Loucy (cell line): ENCODE measurements around the gene AHR.

ENCODE experiments used
- H2AFZ ChIP-seq: fragments of 200-600 bp; sonication (generic); 2 replicates; pipeline ENCODE4 v1.6.0; 2016; ENCODE audit warnings: antibody characterized with exemption, mild to moderate bottlenecking, low read length, moderate library complexity
- H3F3A ChIP-seq: fragments of 200-600 bp; 2 replicates; pipeline ENCODE4 v1.6.0; 2016; ENCODE audit warnings: antibody characterized with exemption, low read depth, mild to moderate bottlenecking
- H3K27me3 ChIP-seq: fragments of 200-600 bp; sonication (generic); 2 replicates; pipeline ENCODE4 v1.6.1; 2014; ENCODE audit warnings: low read length, mild to moderate bottlenecking; ENCODE audit not compliant: insufficient read depth, poor library complexity, severe bottlenecking
- H3K36me3 ChIP-seq: fragments of 200-600 bp; sonication (generic); 2 replicates; pipeline ENCODE4 v1.6.1; 2016; ENCODE audit warnings: low read length; ENCODE audit not compliant: insufficient read depth
- H3K4me1 ChIP-seq: fragments of 200-600 bp; sonication (generic); 2 replicates; pipeline ENCODE4 v1.5.1; 2014; ENCODE audit warnings: low read length, mild to moderate bottlenecking; ENCODE audit not compliant: insufficient read depth, poor library complexity, severe bottlenecking
- H3K4me2 ChIP-seq: fragments of 200-600 bp; sonication (generic); 2 replicates; pipeline ENCODE4 v1.6.0; 2014; ENCODE audit warnings: antibody characterized with exemption, low read length, low read depth, mild to moderate bottlenecking; ENCODE audit not compliant: poor library complexity, severe bottlenecking
- H3K4me3 ChIP-seq: fragments of 200-600 bp; sonication (generic); 2 replicates; pipeline ENCODE4 v1.5.1; 2014; ENCODE audit warnings: low read length, mild to moderate bottlenecking, mixed read lengths; ENCODE audit not compliant: poor library complexity, severe bottlenecking
- H3K79me2 ChIP-seq: fragments of 200-600 bp; sonication (generic); 2 replicates; pipeline ENCODE4 v1.6.1; 2014; ENCODE audit warnings: low read length; ENCODE audit not compliant: insufficient read depth
- H3K9ac ChIP-seq: fragments of 200-600 bp; sonication (generic); 2 replicates; pipeline ENCODE4 v1.6.0; 2014; ENCODE audit warnings: mild to moderate bottlenecking, low read depth, low read length, moderate library complexity; ENCODE audit not compliant: poor library complexity, severe bottlenecking
- H3K9me2 ChIP-seq: fragments of 200-600 bp; sonication (generic); replicated peaks from 2 replicates; pipeline ENCODE4 v1.6.1; 2016; ENCODE audit warnings: low read depth, low read length, mixed read lengths
- H3K9me3 ChIP-seq: fragments of 200-600 bp; sonication (generic); 2 replicates; pipeline ENCODE4 v1.6.1; 2014; ENCODE audit warnings: mild to moderate bottlenecking, antibody characterized with exemption, low read length, low read depth; ENCODE audit not compliant: insufficient read depth
- H4K20me1 ChIP-seq: fragments of 200-600 bp; sonication (generic); 2 replicates; pipeline ENCODE4 v1.6.0; 2014; ENCODE audit warnings: antibody characterized with exemption, low read length, mild to moderate bottlenecking; ENCODE audit not compliant: insufficient read depth, poor library complexity, severe bottlenecking
- EZH2phosphoT487 ChIP-seq: fragments of 200-600 bp; IDR thresholded peaks from 2 replicates; pipeline ENCODE4 v1.6.1; 2018; ENCODE audit warnings: antibody characterized with exemption, mild to moderate bottlenecking, moderate library complexity, borderline replicate concordance
- TF ChIP-seq, protein P1 (sequence below): fragments of 200-600 bp; sonication (generic); conservative IDR thresholded peaks from 2 replicates; pipeline ENCODE4 v1.5.1; 2014; ENCODE audit warnings: mild to moderate bottlenecking, antibody characterized with exemption, low read length

AHR gene

DNA sequence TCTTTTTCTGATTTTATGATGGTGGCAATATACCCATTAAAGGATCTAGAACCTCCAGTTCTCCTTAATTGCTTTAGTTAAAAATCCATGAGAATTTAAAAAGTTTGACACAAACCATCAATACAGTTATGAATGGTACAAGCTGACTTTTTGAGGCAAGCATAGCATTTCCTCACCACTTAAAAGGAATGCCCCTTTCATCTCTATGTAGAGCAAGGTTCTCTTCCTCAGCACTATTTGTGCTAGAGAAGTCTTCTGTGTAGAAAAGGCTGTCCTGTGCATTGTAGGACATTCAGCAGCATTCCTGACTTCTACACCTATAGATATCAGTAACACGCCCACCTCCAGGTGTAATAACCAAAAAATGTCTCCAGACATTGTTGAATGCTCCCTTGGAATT is 67.3 kb downstream of the AHR start:
- no peaks in the 10 kb centered on the region for H3K27me3 ChIP-seq
- H3K4me1 ChIP-seq = peaks cover 30% of the 10 kb centered on the region
- no peak overlapping the region for H3K9ac ChIP-seq
- no peaks in the 10 kb centered on the region for H3F3A ChIP-seq
- TF ChIP-seq, protein P1, sequence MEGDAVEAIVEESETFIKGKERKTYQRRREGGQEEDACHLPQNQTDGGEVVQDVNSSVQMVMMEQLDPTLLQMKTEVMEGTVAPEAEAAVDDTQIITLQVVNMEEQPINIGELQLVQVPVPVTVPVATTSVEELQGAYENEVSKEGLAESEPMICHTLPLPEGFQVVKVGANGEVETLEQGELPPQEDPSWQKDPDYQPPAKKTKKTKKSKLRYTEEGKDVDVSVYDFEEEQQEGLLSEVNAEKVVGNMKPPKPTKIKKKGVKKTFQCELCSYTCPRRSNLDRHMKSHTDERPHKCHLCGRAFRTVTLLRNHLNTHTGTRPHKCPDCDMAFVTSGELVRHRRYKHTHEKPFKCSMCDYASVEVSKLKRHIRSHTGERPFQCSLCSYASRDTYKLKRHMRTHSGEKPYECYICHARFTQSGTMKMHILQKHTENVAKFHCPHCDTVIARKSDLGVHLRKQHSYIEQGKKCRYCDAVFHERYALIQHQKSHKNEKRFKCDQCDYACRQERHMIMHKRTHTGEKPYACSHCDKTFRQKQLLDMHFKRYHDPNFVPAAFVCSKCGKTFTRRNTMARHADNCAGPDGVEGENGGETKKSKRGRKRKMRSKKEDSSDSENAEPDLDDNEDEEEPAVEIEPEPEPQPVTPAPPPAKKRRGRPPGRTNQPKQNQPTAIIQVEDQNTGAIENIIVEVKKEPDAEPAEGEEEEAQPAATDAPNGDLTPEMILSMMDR = no peak
- no peak for TF ChIP-seq EZH2phosphoT487
- H2AFZ ChIP-seq = peak overlapping the region; percentile 67
- no peaks in the 10 kb centered on the region for H3K9me2 ChIP-seq
- H3K9me3 ChIP-seq = no peaks in the 10 kb centered on the region
- peak overlapping the region; percentile 37 for H3K4me2 ChIP-seq
- H4K20me1 ChIP-seq = no peaks in the 10 kb centered on the region
- H3K79me2 ChIP-seq = no peaks in the 10 kb centered on the region
- H3K36me3 ChIP-seq = no peaks in the 10 kb centered on the region
- H3K4me3 ChIP-seq = no peak overlapping the region

DNA sequence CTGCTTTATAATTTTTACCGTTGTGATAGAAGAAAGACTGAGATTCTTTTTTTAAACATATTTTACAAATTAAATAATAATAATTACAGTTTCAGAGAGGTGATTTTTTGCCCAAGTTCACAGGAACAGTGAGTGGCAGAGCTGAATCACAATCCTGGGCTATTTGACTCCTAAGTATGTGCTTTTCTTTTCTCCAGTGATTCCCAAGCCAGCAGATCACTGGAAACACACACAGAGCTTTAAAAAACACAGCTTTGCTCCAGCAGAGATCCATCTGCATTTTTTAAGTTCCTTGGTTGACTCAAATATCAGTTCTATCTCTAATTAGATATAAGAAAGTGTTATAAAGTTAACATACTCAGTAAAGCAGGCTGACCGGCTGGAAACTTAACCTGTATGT is 69.0 kb downstream of the AHR start:
- TF ChIP-seq, protein P1 = no peak
- no peak for TF ChIP-seq EZH2phosphoT487
- Histone ChIP-seq H3K36me3 (no peaks in the 10 kb centered on the region), H3K4me1 (peaks cover 30% of the 10 kb centered on the region), H3K9me2 (no peaks in the 10 kb centered on the region), H3K9ac (no peak overlapping the region), H3K79me2 (no peaks in the 10 kb centered on the region), H2AFZ (peak overlapping the region; percentile 50), H4K20me1 (no peaks in the 10 kb centered on the region), H3K4me2 (no peak overlapping the region), H3K9me3 (no peaks in the 10 kb centered on the region), H3F3A (no peaks in the 10 kb centered on the region), H3K27me3 (no peaks in the 10 kb centered on the region), H3K4me3 (no peak overlapping the region)

DNA sequence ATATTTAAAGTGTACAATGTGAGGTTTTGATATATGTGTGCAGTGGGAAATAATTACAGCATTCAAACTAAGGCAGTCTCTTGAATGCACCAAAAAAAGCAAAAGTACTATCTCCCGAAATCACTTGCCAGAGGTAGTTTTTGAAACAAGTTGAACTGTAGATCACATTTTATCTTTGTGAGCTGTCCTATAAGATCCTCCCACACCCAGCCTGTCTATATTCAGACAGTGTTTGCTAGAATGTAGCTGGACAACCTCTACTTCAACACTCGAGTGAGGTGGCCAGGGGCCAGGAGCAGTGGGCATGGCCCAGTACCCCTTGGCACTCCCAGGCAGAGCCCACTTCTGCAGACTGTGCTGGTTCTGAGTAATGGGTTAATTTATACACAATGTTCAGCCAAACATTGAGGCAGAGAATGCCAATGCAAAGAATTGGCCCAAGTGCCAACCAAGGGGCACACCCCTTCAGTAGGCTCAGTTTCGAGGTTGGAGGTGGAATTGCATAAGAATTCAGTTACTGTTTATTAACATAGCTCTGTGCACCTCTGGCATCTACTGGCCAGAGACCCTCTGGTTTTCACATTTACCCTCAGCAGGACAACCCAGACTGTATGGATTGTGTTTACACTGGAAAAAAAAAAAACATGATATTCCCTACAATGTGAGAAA is 70.5 kb downstream of the AHR start:
- Histone ChIP-seq H3K4me1 (peaks cover 26% of the 10 kb centered on the region), H3K27me3 (no peaks in the 10 kb centered on the region), H4K20me1 (no peaks in the 10 kb centered on the region), H3K79me2 (no peaks in the 10 kb centered on the region), H3K9me2 (no peaks in the 10 kb centered on the region), H3K36me3 (no peaks in the 10 kb centered on the region), H3K9me3 (no peaks in the 10 kb centered on the region), H3K4me3 (no peak overlapping the region), H3K4me2 (no peak overlapping the region), H3F3A (no peaks in the 10 kb centered on the region), H2AFZ (no peak overlapping the region), H3K9ac (no peak overlapping the region)
- no peak for TF ChIP-seq EZH2phosphoT487
- TF ChIP-seq, protein P1 = no peak
